GM23248 (cell line): ENCODE results near the gene COL8A1. TPM values are rescaled to one million over a fixed set of nuclear protein-coding genes. Genes with fewer than 3 reads are reported as not detected.

Experiments
- DNase-seq: peaks from one replicate; pipeline ENCODE4 v3.0.0-alpha.2; 2015
- H2AFZ ChIP-seq: fragments of 200-600 bp; sonication (generic); 2 replicates; pipeline ENCODE4 v1.6.1; 2016; ENCODE audit warnings: antibody characterized with exemption
- H3F3A ChIP-seq: fragments of 200-600 bp; sonication (generic); 2 replicates; pipeline ENCODE4 v1.6.1; 2016; ENCODE audit warnings: mild to moderate bottlenecking, antibody characterized with exemption, mixed run types; ENCODE audit not compliant: insufficient read depth
- H3K27ac ChIP-seq: fragments of 200-600 bp; sonication (generic); 2 replicates; pipeline ENCODE4 v1.5.1; 2016; ENCODE audit warnings: mild to moderate bottlenecking
- H3K27me3 ChIP-seq: fragments of 200-600 bp; sonication (generic); replicated peaks from 2 replicates; pipeline ENCODE4 v1.6.1; 2016; ENCODE audit warnings: mild to moderate bottlenecking; ENCODE audit not compliant: insufficient read depth
- H3K36me3 ChIP-seq: fragments of 200-600 bp; sonication (generic); 2 replicates; pipeline ENCODE4 v1.6.1; 2016; ENCODE audit warnings: low read depth, mild to moderate bottlenecking
- H3K4me1 ChIP-seq: fragments of 200-600 bp; sonication (generic); 2 replicates; pipeline ENCODE4 v1.6.1; 2016; ENCODE audit warnings: mild to moderate bottlenecking; ENCODE audit not compliant: insufficient read depth
- H3K4me2 ChIP-seq: fragments of 200-600 bp; sonication (generic); one replicate; pipeline ENCODE4 v1.6.1; 2016; ENCODE audit warnings: mild to moderate bottlenecking; ENCODE audit not compliant: unreplicated experiment
- H3K4me3 ChIP-seq: fragments of 200-600 bp; sonication (generic); 2 replicates; pipeline ENCODE4 v1.5.1; 2016; ENCODE audit warnings: mild to moderate bottlenecking
- H3K79me2 ChIP-seq: fragments of 200-600 bp; sonication (generic); 2 replicates; pipeline ENCODE4 v1.6.1; 2016; ENCODE audit warnings: mild to moderate bottlenecking; ENCODE audit not compliant: insufficient read depth
- H3K9ac ChIP-seq: fragments of 200-600 bp; sonication (generic); 2 replicates; pipeline ENCODE4 v1.6.1; 2016; ENCODE audit warnings: mild to moderate bottlenecking
- H3K9me2 ChIP-seq: fragments of 200-600 bp; sonication (generic); 2 replicates; pipeline ENCODE4 v1.6.1; 2016; ENCODE audit warnings: mixed run types, mild to moderate bottlenecking, moderate library complexity; ENCODE audit not compliant: insufficient read depth
- H3K9me3 ChIP-seq: fragments of 200-600 bp; sonication (generic); one replicate; pipeline ENCODE4 v1.6.1; 2017; ENCODE audit warnings: low read depth
- H4K20me1 ChIP-seq: fragments of 200-600 bp; sonication (generic); 2 replicates; pipeline ENCODE4 v1.6.0; 2016; ENCODE audit not compliant: insufficient read depth
- EZH2 ChIP-seq: fragments of 200-600 bp; sonication (generic); IDR thresholded peaks from 2 replicates; pipeline ENCODE4 v1.6.1; 2018; ENCODE audit warnings: antibody characterized with exemption, mild to moderate bottlenecking; ENCODE audit not compliant: insufficient read depth, poor library complexity, severe bottlenecking
- EZH2phosphoT487 ChIP-seq: fragments of 200-600 bp; sonication (generic); IDR thresholded peaks from 2 replicates; pipeline ENCODE4 v1.6.1; 2018; ENCODE audit warnings: antibody characterized with exemption, moderate library complexity, mild to moderate bottlenecking, low read depth; ENCODE audit not compliant: insufficient read depth
- WGBS, 2 experiments: methylation state at CpG; one replicate each; pipeline ENCODE4 v1.1.6; 2015 to 2017; ENCODE audit warnings: low lambda C conversion rate in 2 of 2, low coverage in 1 of 2; ENCODE audit errors: missing lambda C conversion rate in 2 of 2; 5-methylcytosine and 5-hydroxymethylcytosine counted together
- in situ Hi-C: fragments of 300-500 bp; cut with MboI; formaldehyde crosslinking; loops from 2 replicates; pipeline ENCODE4 v1.15.0; 2020
- polyA plus RNA-seq: library from polyadenylated mRNA; unstranded; fragments of >200 nt; fragmentation: Nextera tagmentation; extraction: Ambion mirVana; gene quantifications from 2 replicates; pipeline ENCODE4 v1.2.1, GENCODE V29; 2016
- total RNA-seq: library from RNA; depleted of rRNA; stranded (reverse); fragments of >200 nt; shearing (Covaris generic); gene quantifications from 2 replicates; pipeline ENCODE4 v1.2.3, GENCODE V29; 2014

COL8A1 gene
- total and polyA plus RNA-seq, 2 experiments from 2014 or later: 164 to 189 TPM

- Histone ChIP-seq H2AFZ (no peak overlapping the region), H3K4me3 (no peak overlapping the region), H3F3A (peaks cover 41% of the 10 kb centered on the region), H3K9ac (no peak overlapping the region), H3K27ac (peak overlapping the region; percentile 9), H3K4me1 (peaks cover 49% of the 10 kb centered on the region), H4K20me1 (no peaks in the 10 kb centered on the region), H3K27me3 (no peaks in the 10 kb centered on the region), H3K4me2 (peak overlapping the region; percentile 24), H3K36me3 (0 out of 2 replicates have a peak, but pooled peaks cover 13% of the 10 kb centered on the region), H3K79me2 (no peaks in the 10 kb centered on the region), H3K9me3 (no peaks in the 10 kb centered on the region), H3K9me2 (no peaks in the 10 kb centered on the region)
- TF ChIP-seq EZH2phosphoT487 (no peak), EZH2 (no peak)
- WGBS, 2 experiments: 75 to 79% methylated on average over 2 of the region's 2 CpGs
- in situ Hi-C loops: no loop called here
- DNase-seq: peak; percentile 34
Measured at GRCh38 chr3:99674086-99674789, 35.8 kb downstream of the COL8A1 start.

GRCh38 chr3:99678023-99678422, 39.6 kb downstream of the COL8A1 start:
- 0 out of 2 replicates have a peak, but pooled peaks cover 13% of the 10 kb centered on the region for H3K36me3 ChIP-seq
- 0 to 4% methylated on average over 1 of the region's 1 CpG for WGBS, 2 experiments
- H3K9me3 ChIP-seq: no peaks in the 10 kb centered on the region

GRCh38 chr3:99678896-99679295, 40.5 kb downstream of the COL8A1 start:
- Histone ChIP-seq H3K9me2 (no peaks in the 10 kb centered on the region), H3K9me3 (no peaks in the 10 kb centered on the region), H3K9ac (no peak overlapping the region; the same call in 1 of the 2 replicates), H3K4me2 (peak overlapping the region; percentile 44), H3K4me3 (no peak overlapping the region), H3K4me1 (peaks cover 37% of the 10 kb centered on the region), H4K20me1 (no peaks in the 10 kb centered on the region), H3K27me3 (no peaks in the 10 kb centered on the region), H2AFZ (no peak overlapping the region), H3K79me2 (no peaks in the 10 kb centered on the region), H3K27ac (peak overlapping the region; percentile 83), H3F3A (peaks cover 31% of the 10 kb centered on the region), H3K36me3 (0 out of 2 replicates have a peak, but pooled peaks cover 13% of the 10 kb centered on the region)
- 4 to 15% methylated on average over 2 of the region's 2 CpGs for WGBS, 2 experiments
- no peak for DNase-seq
- no peak for TF ChIP-seq EZH2phosphoT487
- TF ChIP-seq EZH2: no peak
- in situ Hi-C loops: no loop called here

More at GRCh38 chr3:99678023-99678422, 39.6 kb downstream of the COL8A1 start:
- peaks cover 31% of the 10 kb centered on the region for H3F3A ChIP-seq
- no peaks in the 10 kb centered on the region for H4K20me1 ChIP-seq
- no peak overlapping the region for H3K4me3 ChIP-seq
- no peaks in the 10 kb centered on the region for H3K9me2 ChIP-seq
- DNase-seq: peak; percentile 93
- peak overlapping the region; percentile 57 for H3K9ac ChIP-seq
- H3K4me1 ChIP-seq: peaks cover 37% of the 10 kb centered on the region
- no peaks in the 10 kb centered on the region for H3K27me3 ChIP-seq
- no peak overlapping the region for H2AFZ ChIP-seq
- peak overlapping the region; percentile 44 for H3K4me2 ChIP-seq
- TF ChIP-seq EZH2phosphoT487 (no peak), EZH2 (no peak)
- H3K79me2 ChIP-seq: no peaks in the 10 kb centered on the region
- H3K27ac ChIP-seq: peak overlapping the region; percentile 83
- in situ Hi-C loops: no loop called here

- Histone ChIP-seq H3K36me3 (0 out of 2 replicates have a peak, but pooled peaks cover 12% of the 10 kb centered on the region), H3K9me2 (no peaks in the 10 kb centered on the region), H3K9ac (no peak overlapping the region), H3K27me3 (no peaks in the 10 kb centered on the region), H3K79me2 (no peaks in the 10 kb centered on the region), H4K20me1 (no peaks in the 10 kb centered on the region), H3K9me3 (no peaks in the 10 kb centered on the region), H3K4me3 (no peak overlapping the region), H2AFZ (no peak overlapping the region), H3K4me1 (peaks cover 24% of the 10 kb centered on the region), H3F3A (peaks cover 25% of the 10 kb centered on the region), H3K27ac (no peak overlapping the region), H3K4me2 (no peak overlapping the region)
- 67 to 78% methylated on average over 1 of the region's 1 CpG for WGBS, 2 experiments
- in situ Hi-C loops: no loop called here
- TF ChIP-seq EZH2phosphoT487: no peak
- TF ChIP-seq EZH2: no peak
- DNase-seq: no peak
Measured at GRCh38 chr3:99681512-99681911, 43.1 kb downstream of the COL8A1 start.
